ENCODE data around the gene PTS.

DNA sequence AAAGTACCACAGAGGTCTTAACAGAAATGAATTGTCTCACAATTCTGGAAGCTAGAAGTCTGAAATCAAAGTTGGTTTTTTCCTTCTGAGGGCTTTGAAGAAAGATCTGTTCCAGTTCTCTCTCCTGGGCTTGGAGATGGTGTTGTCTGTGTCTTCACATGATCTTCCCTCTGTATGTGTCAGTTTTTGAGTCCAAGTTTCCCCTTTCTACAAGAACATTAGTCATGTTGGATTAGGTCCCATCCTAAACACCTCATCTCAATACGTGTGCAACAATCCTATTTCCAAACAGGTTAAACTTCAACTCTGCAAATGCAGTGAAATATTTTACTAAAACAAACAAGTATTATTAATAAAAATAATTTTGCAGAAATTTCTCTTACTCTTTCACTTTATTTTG is 3.1 kb upstream of the PTS start:
- TF ChIP-seq, protein P1, sequence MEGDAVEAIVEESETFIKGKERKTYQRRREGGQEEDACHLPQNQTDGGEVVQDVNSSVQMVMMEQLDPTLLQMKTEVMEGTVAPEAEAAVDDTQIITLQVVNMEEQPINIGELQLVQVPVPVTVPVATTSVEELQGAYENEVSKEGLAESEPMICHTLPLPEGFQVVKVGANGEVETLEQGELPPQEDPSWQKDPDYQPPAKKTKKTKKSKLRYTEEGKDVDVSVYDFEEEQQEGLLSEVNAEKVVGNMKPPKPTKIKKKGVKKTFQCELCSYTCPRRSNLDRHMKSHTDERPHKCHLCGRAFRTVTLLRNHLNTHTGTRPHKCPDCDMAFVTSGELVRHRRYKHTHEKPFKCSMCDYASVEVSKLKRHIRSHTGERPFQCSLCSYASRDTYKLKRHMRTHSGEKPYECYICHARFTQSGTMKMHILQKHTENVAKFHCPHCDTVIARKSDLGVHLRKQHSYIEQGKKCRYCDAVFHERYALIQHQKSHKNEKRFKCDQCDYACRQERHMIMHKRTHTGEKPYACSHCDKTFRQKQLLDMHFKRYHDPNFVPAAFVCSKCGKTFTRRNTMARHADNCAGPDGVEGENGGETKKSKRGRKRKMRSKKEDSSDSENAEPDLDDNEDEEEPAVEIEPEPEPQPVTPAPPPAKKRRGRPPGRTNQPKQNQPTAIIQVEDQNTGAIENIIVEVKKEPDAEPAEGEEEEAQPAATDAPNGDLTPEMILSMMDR (IDR thresholded peaks at IDR 0.05; ENCODE audit: low read depth, low read length, missing input control): no peak
- TF ChIP-seq GABPA (IDR thresholded peaks at IDR 0.05 in 1 of 2, conservative IDR thresholded peaks at IDR 0.05 in 1 of 2) (no peak), NR2F2 (IDR thresholded peaks at IDR 0.05) (no peak), JUND (IDR thresholded peaks at IDR 0.05) (peak in 1 of 2 donors; percentile 19), TAF1 (conservative IDR thresholded peaks at IDR 0.05) (no peak), RAD21 (IDR thresholded peaks at IDR 0.05) (no peak)
- TF ChIP-seq, protein P2, sequence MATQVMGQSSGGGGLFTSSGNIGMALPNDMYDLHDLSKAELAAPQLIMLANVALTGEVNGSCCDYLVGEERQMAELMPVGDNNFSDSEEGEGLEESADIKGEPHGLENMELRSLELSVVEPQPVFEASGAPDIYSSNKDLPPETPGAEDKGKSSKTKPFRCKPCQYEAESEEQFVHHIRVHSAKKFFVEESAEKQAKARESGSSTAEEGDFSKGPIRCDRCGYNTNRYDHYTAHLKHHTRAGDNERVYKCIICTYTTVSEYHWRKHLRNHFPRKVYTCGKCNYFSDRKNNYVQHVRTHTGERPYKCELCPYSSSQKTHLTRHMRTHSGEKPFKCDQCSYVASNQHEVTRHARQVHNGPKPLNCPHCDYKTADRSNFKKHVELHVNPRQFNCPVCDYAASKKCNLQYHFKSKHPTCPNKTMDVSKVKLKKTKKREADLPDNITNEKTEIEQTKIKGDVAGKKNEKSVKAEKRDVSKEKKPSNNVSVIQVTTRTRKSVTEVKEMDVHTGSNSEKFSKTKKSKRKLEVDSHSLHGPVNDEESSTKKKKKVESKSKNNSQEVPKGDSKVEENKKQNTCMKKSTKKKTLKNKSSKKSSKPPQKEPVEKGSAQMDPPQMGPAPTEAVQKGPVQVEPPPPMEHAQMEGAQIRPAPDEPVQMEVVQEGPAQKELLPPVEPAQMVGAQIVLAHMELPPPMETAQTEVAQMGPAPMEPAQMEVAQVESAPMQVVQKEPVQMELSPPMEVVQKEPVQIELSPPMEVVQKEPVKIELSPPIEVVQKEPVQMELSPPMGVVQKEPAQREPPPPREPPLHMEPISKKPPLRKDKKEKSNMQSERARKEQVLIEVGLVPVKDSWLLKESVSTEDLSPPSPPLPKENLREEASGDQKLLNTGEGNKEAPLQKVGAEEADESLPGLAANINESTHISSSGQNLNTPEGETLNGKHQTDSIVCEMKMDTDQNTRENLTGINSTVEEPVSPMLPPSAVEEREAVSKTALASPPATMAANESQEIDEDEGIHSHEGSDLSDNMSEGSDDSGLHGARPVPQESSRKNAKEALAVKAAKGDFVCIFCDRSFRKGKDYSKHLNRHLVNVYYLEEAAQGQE (IDR thresholded peaks at IDR 0.05): no peak
- TF ChIP-seq, protein P3, sequence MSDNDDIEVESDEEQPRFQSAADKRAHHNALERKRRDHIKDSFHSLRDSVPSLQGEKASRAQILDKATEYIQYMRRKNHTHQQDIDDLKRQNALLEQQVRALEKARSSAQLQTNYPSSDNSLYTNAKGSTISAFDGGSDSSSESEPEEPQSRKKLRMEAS (IDR thresholded peaks at IDR 0.05): no peak

All from liver (tissue), 3 donors.